BJ (cell line): ENCODE measurements around the gene LDLRAP1. TPM values are rescaled to one million over a fixed set of nuclear protein-coding genes. Genes with fewer than 3 reads are reported as not detected.

Experiments
- CTCF ChIA-PET: fragments of 350-600 bp; formaldehyde crosslinking; extraction: SDS; loops from one replicate; lab custom pipeline; 2021; ENCODE audit warnings: antibody characterized with exemption, inconsistent platforms; lab: Yijun Ruan, JAX
- POLR2A ChIA-PET: fragments of 300-600 bp; sonication (Branson Sonifier 250); formaldehyde crosslinking; extraction: SDS; loops from one replicate; lab custom pipeline; 2021; ENCODE audit warnings: antibody characterized with exemption; lab: Charles Lee
- DNase-seq: peaks from one replicate; pipeline ENCODE4 v3.0.0-alpha.2; 2011; ENCODE audit warnings: low read depth
- H3K27me3 ChIP-seq: 2 replicates; pipeline ENCODE4 v1.6.0; 2011; ENCODE audit warnings: low read length; ENCODE audit not compliant: control insufficient read depth, insufficient read depth
- H3K36me3 ChIP-seq: 2 replicates; pipeline ENCODE4 v1.5.1; 2011; ENCODE audit warnings: low read length; ENCODE audit not compliant: control insufficient read depth, insufficient read depth
- H3K4me3 ChIP-seq: 2 replicates; pipeline ENCODE4 v1.5.1; 2011; ENCODE audit warnings: low read depth, mild to moderate bottlenecking, control low read depth, low read length
- polyA plus RNA-seq: library from polyadenylated mRNA; depleted of rRNA; stranded (reverse); fragments of >200 nt; gene quantifications from 2 replicates; pipeline ENCODE4 v1.2.3, GENCODE V29; 2011
- TF ChIP-seq, protein P1 (sequence below): IDR thresholded peaks from 2 replicates; pipeline ENCODE4 v1.5.1; 2011; ENCODE audit warnings: low read depth, mild to moderate bottlenecking, control low read depth, inconsistent platforms, low read length, moderate library complexity; ENCODE audit not compliant: insufficient read depth

Gene LDLRAP1
- polyA plus RNA-seq, 1 experiment: 27.2 TPM

DNA sequence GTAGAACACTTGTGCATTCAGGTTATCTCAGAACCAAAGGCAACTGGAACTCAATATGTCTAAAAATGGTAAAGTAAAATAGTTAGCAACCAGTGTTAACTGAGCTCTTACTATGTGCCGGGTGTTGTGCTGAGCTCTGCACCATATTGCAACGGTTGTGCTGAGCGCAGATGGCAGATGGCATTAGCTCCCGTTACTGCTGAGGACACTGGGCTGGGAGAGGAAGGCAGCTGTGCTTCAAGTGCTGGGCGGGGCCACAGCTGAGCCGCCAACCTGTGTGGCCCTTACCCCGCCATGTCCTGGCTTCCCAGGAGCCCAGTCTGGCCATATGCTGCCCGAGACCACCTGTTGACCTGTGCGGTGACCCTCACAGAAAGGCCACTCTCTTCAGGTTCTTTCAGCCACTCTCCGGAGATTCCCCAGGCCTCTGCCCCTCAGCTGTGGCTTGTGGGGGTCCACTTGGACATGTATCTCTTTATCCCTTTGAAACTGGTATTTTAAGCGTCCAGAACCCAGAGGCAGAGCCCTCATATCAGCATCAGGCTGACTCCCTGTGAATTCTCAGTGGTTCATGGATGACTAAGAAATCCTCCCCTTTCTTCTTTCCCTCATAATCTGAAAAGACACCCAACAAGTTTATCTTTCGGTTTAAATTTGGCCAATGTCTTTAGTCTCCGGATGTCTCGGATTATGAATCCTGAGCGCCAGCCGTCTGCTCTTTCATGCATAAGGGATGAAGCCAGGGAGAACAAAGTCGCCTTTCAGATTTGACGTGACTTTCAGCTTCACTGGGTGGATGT, 26.4 kb downstream of the LDLRAP1 start:
- ChIA-PET CTCF (interaction anchor here (1.2 to 1.4 kb wide), 2 partner anchors 8 to 16 kb away, joined by 3 to 4 read pairs; no protein-coding TSS in a partner anchor), POLR2A (no interaction called here)
- Histone ChIP-seq H3K4me3 (no peak overlapping the region), H3K27me3 (no peaks in the 10 kb centered on the region), H3K36me3 (no peaks in the 10 kb centered on the region)
- TF ChIP-seq, protein P1, sequence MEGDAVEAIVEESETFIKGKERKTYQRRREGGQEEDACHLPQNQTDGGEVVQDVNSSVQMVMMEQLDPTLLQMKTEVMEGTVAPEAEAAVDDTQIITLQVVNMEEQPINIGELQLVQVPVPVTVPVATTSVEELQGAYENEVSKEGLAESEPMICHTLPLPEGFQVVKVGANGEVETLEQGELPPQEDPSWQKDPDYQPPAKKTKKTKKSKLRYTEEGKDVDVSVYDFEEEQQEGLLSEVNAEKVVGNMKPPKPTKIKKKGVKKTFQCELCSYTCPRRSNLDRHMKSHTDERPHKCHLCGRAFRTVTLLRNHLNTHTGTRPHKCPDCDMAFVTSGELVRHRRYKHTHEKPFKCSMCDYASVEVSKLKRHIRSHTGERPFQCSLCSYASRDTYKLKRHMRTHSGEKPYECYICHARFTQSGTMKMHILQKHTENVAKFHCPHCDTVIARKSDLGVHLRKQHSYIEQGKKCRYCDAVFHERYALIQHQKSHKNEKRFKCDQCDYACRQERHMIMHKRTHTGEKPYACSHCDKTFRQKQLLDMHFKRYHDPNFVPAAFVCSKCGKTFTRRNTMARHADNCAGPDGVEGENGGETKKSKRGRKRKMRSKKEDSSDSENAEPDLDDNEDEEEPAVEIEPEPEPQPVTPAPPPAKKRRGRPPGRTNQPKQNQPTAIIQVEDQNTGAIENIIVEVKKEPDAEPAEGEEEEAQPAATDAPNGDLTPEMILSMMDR: no peak
- no peak for DNase-seq

DNA sequence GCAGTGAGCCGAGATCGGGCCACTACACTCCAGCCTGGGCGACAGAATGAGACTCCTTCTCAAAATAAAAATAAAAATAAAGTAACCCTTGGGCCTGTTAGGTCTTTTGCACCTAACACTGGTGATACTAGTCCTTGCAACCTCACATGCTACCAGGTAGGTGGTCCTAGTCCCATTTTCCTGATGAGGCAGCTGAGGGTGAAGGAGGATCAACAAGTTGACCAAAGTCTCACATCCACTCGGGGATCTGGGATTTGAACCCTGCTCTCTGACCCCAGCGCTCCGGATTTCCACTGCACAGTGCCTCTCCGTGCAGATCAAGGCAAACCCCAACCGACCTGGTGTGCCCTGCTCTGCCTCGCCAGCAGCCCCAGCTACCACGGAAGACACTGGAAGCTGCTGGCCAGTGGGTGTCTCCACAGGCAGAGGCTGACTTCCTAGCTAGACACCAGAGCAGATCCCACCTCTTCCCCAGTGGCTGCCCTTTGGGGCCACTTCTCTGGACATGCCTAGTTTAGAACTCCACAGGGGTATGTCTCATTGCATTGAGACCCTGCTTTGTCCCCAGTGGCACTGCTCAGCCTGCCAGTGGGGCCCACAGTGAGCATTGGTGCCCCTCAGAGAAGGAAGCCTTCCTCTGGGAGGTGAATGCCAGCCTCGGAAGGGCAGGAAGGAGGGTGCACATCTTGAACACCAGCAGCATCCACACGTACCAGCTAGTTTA, 27.6 kb downstream of the LDLRAP1 start:
- TF ChIP-seq, protein P1: no peak
- ChIA-PET CTCF (interaction anchor here (0.6 to 3.6 kb wide), 5 partner anchors 11 to 229 kb away, joined by 3 to 27 read pairs (median 3); partner anchors contain the start of genes LDLRAP1 and SELENON), POLR2A (no interaction called here)
- Histone ChIP-seq H3K4me3 (no peak overlapping the region), H3K27me3 (no peaks in the 10 kb centered on the region), H3K36me3 (no peaks in the 10 kb centered on the region)
- DNase-seq: no peak

DNA sequence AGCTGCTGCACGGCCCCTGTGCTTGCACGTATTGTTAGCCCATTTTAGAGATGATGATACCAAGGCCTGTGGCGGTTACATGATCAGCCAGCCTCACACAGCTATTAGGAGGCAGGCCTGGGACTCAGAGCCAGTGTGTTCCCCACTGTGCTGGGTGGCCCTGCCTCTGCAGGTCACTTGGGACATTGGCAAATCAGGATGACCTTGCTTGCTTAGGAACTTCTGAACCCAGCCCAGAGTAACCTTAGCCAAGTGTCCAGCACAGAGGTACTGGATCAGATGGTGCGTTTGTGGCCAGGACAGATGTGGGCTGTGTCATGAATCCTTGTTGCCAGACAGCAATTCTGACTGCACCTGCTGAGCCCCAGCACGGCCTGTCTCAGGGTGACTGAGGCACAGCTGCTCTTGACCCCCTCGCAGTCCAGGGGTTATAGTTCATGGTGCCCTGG, 28.1 kb downstream of the LDLRAP1 start:
- Histone ChIP-seq H3K27me3 (no peaks in the 10 kb centered on the region), H3K4me3 (no peak overlapping the region), H3K36me3 (no peaks in the 10 kb centered on the region)
- ChIA-PET CTCF (interaction anchor here (0.6 to 3.6 kb wide), 10 partner anchors 10 to 228 kb away, joined by 3 to 27 read pairs (median 6); partner anchors contain the start of genes LDLRAP1 and SELENON), POLR2A (interaction anchor here (0.6 kb wide), 1 partner anchor 140 kb away, joined by 8 read pairs; no protein-coding TSS in a partner anchor)
- TF ChIP-seq, protein P1: no peak
- DNase-seq: no peak

DNA sequence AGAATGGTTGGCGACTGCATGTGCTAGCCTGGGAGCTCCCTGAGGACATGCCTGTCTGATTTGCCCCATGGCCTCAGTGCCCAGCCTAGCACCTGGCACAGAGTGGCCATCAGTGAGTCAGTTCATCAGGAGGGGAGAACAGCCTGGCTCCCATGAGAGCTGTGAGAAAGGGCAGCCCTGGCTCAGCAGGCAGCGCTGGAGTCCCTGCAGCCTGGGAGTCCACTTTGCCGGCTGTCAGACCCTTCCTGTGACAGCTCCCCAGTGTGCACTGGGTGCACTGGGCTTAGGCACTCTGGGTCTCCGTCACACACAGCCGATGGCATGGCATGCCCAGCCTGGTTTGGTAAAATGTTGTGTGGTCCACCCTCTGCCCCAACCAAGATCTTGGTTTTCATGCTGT, 28.7 kb downstream of the LDLRAP1 start:
- Histone ChIP-seq H3K27me3 (no peaks in the 10 kb centered on the region), H3K4me3 (no peak overlapping the region), H3K36me3 (no peaks in the 10 kb centered on the region)
- CTCF ChIA-PET: interaction anchor here (0.5 to 3.6 kb wide), 24 partner anchors 10 to 238 kb away, joined by 3 to 27 read pairs (median 4); partner anchors contain the start of genes LDLRAP1 and SELENON
- TF ChIP-seq, protein P1: no peak
- no peak for DNase-seq
- POLR2A ChIA-PET: interaction anchor here (0.6 kb wide), 1 partner anchor 141 kb away, joined by 8 read pairs; no protein-coding TSS in a partner anchor
